Activated CD4-positive, alpha-beta T cell treated with anti-CD3 and anti-CD28 coated beads for 1 hour (primary cell): ENCODE data around the gene MAG.
"Not testable (repeated sequence)": the region's sequence is repeated elsewhere in the genome, so short reads cannot be mapped to it uniquely, and the experiment has no call there.

ENCODE experiments used
- DNase-seq: peaks from one replicate; pipeline ENCODE4 v3.0.0-alpha.2; 2020

MAG gene

DNA sequence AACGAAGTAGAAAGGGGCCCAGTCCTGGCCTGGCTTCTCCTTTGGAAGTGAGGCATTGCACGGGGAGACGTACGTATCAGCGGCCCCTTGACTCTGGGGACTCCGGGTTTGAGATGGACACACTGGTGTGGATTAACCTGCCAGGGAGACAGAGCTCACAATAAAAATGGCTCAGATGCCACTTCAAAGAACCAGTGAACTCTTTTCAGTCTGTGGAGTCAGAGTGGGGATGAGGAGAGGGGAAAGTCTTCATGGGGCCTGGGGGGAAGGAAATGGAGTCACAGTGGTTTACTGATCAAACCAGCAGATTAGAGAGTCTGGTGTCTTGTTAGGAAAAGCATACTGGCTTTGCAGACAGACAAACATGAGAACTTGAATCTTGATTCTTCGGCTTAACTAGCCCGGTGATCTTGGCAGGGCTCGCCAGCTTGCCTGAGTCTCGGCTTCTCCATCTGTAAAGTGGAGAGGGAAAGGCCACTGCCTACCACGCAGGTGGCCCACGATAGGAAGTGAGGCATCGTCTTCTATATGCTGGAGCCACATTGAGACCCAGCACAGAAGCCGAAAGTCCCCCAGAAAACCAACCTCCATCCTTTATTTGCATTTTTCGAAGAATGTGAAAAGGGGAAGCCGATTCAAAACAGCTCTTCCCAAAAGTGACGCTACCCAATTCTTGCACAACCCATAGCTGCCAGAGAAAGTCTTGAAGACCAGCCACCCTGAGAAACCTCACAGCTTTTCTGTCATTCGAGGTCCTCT lies 55.4 kb downstream of the MAG start, which contains the start of gene FFAR1:
Gene FFAR1, plus strand, starts transcription at position 732 of the 759 bp plus-strand sequence. CDS start 3,650 bp downstream, outside the sequence.
- DNase-seq: no peak

DNA sequence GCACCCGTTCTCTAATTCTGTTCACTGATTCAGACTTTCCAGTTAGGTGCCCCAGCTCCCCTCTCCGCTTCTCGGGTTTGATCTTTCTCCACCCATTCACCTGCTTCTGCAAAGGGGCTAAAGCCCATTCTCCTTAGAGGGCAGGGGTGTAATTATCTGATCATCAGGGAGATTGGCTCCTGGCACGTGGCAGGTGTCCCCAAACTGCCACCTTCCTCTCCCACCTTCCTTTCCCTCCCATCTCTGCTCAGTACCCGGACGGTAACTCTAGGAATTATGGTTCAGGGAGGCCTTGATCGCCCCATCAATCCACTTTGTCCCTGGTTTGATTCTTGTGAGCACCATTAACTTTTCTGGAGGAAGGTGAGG lies 56.0 kb downstream of the MAG start:
- no peak for DNase-seq

GRCh38 chr19:35348911-35349611 lies 57.1 kb downstream of the MAG start:
- no peak for DNase-seq

- no peak for DNase-seq
Observed at GRCh38 chr19:35349614-35350521, 57.9 kb downstream of the MAG start.

DNA sequence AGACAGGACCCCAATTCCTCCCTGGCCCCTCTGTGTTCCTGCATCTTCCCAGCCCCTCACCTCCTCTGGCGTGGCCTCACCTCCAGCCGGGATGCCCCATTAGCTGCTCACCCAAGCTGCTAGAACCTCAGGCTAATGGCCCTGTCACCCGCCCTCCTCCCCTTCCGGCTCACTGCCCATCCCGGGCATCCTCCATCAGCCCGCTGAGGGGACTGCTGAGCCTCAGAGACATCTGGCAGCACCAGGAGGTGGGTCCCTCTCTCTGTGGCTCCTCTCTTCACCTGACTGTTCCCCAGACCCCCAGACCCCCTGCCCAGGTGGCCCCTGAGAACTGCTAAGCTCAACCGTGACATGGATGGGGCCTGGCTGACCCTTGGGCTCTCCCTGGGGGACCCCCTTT lies 58.6 kb downstream of the MAG start:
- DNase-seq: no peak

GRCh38 chr19:35351411-35352176 lies 59.6 kb downstream of the MAG start:
- no peak for DNase-seq

GRCh38 chr19:35352177-35352447 lies 60.2 kb downstream of the MAG start:
- DNase-seq: no peak

DNA sequence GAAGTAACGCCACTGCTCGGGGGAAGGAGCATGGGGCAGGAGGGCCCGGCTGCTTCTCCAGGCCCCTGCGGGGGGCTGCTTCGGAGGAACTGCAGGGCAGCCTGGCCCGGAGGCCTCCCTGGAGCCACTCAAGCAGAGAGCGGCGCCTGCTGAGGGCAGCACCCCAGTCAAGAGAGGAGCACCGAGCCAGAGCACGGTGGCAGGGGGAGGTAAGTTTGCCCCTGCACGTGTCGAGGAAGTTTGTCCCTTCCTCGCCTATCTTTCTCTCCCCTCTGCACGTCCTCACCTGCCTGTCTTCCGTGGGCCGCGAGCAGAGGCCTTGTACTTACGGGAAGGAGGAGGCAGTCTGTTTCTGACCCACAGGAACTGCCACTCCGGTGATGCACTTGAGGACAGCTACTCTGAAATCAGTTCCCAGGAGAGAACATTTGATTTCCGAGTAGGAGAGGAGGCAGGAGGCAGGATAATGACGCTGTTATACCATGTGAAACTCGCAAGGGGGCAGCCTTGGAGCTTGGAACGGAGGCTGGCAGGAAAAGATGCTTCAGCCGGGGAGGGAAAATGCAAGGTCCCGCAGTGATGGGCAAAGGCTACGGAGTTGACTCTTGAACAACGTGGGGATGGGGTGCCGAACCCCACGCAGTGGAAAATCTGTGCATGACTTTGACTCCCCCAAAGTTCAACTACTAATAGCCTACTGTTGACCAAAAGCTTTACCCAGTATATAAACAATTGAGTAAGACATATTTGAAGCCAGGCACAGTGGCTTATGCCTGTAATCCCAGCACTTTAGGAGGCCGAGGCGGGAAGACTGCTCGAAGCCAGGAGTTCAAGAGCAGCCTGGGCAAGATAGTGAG lies 60.7 kb downstream of the MAG start:
- DNase-seq: peak; percentile 50

DNA sequence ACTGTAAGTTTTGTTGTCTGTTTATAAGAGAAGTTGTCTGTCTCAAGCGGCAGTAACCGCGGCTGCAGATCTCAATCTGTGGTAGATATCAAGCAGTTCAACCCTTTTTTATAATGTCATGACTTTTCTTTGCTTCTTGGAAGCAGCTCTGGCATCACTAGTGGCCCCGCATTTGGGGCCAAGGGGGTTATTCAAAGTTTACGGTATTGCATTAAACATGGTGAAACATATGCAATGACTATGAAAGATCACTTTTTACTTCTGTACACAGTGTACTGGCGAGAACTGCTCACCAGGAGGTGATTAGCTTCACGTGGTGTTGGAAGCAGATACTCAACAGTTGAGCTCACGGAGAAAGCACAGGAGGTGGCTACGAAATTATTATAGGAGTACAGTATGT lies 61.7 kb downstream of the MAG start:
- no peak for DNase-seq

DNA sequence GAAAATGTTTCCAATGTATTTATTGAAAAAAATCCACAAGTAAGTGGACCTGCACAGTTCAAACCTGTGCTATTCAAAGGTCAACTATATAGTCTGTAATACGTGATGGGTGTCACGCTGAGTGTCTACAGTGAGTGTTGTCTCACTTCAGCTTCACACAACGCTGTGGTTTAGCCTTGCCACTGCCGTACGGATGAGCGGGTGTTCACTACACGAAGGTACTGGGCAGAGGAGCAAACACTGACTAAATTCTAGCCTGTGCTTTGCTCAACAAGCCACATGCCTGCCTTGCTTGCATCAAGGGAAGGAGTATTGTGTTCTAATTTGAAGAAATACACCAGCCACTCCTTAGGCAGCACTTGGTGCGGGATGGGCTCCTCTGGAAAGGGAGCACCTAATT lies 62.9 kb downstream of the MAG start:
- no peak for DNase-seq

- no peak for DNase-seq
Observed at GRCh38 chr19:35355791-35356460, 64.0 kb downstream of the MAG start.

DNA sequence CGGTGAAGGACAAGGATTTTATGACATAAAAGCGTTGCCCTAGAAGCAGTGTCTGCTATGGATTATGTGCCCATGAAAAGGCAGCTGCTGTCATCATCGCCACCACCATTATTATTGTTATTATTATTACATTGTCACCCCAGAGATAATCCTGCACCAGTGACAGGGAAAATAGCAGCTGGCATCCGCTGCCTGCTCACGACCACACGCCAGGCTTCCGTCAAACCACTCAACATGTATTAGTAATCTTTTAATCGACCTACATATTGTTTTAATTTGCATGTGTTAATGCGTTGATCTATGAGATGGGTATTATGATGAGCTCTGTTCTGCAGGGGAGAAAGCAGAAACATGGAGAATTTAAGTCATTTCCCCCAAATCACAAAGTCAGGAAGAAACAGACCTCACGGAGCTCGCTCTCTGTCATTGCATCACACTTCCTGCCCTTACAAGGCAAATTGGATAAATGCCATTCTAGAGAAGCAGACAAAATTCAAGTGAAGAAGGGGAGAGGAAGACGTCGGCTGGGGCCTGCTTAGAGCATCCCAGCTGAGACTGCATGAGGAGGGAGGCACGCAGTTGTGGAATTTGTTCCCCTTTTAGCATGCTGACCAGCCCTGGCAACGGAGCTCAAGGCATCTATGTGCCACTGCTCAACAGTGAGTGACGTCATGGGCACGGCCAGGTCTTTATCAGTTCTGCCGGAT lies 66.1 kb downstream of the MAG start, which contains the start of gene FFAR3:
Gene FFAR3, plus strand, starts transcription at position 594 of the 707 bp plus-strand sequence. CDS start 431 bp downstream, outside the sequence.
- no peak for DNase-seq

GRCh38 chr19:35358834-35359233 lies 66.9 kb downstream of the MAG start:
- DNase-seq: not testable (repeated sequence)

DNA sequence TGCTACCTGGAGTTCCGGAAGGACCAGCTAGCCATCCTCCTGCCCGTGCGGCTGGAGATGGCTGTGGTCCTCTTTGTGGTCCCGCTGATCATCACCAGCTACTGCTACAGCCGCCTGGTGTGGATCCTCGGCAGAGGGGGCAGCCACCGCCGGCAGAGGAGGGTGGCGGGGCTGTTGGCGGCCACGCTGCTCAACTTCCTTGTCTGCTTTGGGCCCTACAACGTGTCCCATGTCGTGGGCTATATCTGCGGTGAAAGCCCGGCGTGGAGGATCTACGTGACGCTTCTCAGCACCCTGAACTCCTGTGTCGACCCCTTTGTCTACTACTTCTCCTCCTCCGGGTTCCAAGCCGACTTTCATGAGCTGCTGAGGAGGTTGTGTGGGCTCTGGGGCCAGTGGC lies 67.4 kb downstream of the MAG start:
- DNase-seq: not testable (repeated sequence)

- not testable (repeated sequence) for DNase-seq
Observed at GRCh38 chr19:35360081-35360480, 68.1 kb downstream of the MAG start.

GRCh38 chr19:35360880-35361420 lies 69.0 kb downstream of the MAG start:
- DNase-seq: no peak

DNA sequence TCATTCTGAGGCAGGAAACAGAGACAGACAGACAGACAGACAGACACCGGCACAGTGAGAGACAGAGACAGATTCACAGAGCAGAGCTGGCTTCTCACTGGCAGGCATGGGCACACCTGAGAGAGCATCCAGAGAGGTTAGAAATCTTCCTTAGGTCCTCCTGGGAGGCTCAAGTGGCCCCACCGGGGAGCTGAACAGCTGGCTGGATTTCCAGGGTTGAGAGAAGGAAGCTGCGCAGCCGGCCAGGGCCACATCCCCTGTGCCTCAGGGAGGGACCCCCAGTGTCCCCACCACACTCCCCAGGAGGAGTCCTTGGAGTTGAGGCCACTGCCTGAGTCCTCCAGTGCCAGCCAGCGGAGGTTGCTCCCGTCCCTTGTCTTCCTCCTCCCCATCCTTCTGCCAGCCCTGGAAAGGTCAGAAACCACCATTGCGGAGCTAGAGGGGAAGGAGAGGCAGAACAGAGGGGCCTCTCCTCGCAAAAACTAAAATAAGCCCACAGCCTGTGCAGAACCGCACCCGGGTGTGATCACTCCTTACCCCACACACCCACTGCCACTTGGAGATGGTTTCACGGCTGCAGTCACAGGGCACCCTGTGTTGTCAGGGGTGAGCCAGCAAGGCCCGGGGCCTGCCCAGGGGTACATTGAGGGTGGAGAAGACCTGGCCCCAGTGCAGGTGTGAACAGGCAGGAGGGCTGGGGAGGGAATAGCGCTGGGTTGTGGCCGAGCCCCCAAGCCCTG lies 70.5 kb downstream of the MAG start:
- DNase-seq: no peak

DNA sequence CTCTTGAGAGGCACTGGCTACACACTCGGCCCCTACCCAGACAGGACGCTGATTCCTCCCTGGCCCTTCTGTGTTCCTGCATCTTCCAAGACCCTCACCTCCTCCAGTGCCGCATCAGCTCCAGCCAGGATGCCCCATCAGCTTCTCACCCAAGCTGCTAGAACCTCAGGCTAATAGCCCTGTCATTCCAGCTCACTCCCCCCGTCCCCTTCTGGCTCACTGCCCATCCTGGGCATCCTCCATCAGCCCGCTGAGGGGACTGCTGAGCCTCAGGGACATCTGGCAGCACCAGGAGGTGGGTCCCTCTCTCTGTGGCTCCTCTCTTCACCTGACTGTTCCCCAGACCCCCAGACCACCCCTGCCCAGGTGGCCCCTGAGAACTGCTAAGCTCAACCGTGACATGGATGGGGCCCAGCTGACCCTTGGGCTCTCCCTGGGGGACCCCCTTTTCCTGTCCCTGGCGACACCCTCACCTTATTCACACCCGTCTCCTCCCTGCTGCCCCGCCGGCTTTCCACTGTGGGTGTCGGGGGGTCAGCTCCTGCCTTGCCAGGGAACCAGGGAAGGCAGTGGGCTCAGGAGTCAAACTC lies 71.1 kb downstream of the MAG start:
- DNase-seq: no peak
